UCSD-AML1 (cell line): Measurements from ENCODE around the gene RC3H1.
"Not testable (repeated sequence)": the region's sequence is repeated elsewhere in the genome, so short reads cannot be mapped to it uniquely, and the experiment has no call there.

Experiments
- DNase-seq: peaks from one replicate; lab custom pipeline; 2025; ENCODE audit not compliant: unreplicated experiment; lab: John Stamatoyannopoulos, UW

The RC3H1 gene

GRCh38 chr1:173960625-173961024 lies 61.5 kb downstream of the RC3H1 start:
- DNase-seq, result no peak

- DNase-seq, result no peak
These were observed 68.0 kb downstream of the RC3H1 start for GRCh38 chr1:173954179-173954578.

- no peak for DNase-seq
These were observed 73.6 kb downstream of the RC3H1 start for GRCh38 chr1:173948594-173948993.

GRCh38 chr1:173946380-173946921 lies 75.7 kb downstream of the RC3H1 start:
- no peak for DNase-seq

DNA sequence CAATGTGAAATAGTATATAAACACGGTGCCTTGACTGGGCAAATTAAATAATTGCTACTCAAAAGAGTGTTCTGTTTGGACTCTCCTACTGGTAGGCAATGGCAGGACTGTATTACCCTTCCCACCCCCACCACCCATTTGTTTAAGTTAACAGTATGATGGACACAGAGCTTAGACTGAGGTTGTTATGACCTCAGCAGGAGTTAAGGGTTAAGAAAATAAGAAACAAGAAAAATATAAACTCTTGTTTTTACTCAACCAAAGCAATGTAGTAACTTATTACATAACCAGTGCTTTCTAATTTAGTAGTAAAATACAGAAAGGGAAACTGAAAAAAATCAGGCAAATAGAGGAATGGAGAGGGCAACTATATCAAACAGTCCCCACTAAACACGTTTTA lies 85.1 kb downstream of the RC3H1 start:
- no peak for DNase-seq

- no peak for DNase-seq
These were observed 87.7 kb downstream of the RC3H1 start for GRCh38 chr1:173934440-173934839.

DNA sequence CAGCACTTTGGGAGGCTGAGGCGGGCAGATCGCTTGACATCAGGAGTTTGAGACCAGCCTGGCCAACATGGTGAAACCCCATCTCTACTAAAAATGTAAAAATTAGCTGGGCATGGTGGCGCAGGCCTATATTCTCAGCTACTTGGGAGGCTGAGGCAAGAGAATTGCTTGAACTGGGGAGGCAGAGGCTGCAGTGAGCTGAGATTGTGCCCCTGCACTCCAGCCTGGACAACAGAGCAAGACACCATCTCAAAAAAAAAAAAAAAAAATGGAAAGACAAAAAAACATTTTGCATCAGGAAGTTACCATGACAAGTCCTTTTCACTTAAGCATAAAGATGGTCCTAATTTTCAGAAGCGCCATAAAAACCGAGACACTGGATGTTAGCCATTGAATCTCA lies 91.6 kb downstream of the RC3H1 start:
- DNase-seq, result not testable (repeated sequence)

- no peak for DNase-seq
These were observed 96.6 kb downstream of the RC3H1 start for GRCh38 chr1:173925306-173926242.

- DNase-seq, result no peak
These were observed 101.3 kb downstream of the RC3H1 start for GRCh38 chr1:173920861-173921260.

GRCh38 chr1:173917635-173918493 lies 104.3 kb downstream of the RC3H1 start:
- no peak for DNase-seq

DNA sequence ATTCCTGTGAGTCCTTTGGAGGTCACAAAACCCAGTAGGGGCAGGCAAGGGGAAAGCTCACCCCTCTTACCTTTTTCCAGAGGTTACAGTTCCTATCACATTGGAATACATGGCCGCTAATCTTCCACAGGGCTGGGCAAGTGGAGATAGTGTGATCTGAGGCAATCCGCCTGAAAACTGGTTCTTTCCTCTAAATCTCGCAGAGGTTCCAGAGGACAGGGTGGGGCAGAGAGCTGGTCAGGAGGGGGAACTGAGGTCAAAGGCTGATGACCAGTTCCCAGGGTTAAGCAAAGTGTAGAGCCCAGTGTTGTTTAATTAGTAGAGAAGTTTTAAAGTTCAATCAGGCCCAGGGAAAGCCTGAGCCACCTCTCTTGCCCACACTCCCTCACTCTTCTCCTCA lies 105.0 kb downstream of the RC3H1 start, which contains the start of gene SERPINC1:
SERPINC1 (minus strand) TSS at position 179 of the 400 bp plus-strand sequence; CDS start at position 111, 68 bp downstream.
- no peak for DNase-seq

DNA sequence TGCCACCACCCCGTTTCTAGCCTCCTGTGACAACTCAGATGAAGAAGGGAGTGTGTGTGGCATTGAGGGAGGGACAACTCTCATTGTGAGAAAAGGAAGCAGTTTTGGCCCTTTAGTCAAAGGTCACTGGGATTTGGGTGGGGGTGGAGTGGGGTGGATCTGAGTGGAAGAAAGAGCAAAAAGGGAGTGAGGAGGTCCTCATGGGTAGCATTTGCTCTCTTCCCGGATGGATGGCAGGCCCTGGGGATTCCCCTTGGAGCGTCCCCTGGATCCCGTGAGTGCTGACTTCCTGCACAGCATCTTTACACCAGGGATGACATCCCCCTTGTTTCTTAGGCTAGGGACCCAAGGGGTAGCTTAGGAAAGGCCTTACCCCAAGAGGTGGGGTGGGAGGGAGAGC lies 105.5 kb downstream of the RC3H1 start:
- DNase-seq, result no peak

DNA sequence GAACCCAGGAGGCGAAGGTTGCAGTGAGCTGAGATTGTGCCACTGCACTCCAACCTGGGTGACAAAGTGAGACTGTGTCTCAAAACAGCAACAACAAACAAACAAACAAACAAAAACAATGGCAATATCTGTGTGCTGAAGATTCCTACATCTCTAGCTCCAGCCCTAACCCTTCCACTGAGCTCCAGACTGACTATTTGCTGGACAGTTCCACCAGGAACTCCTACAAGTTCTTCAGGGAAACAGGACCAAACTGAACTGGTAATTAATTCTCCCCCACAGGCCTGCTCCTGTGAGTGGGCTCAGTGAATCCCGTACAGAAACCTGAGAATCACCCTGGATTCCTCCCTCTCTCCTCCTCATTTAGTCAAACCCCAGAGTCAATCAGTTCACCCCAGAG lies 106.6 kb downstream of the RC3H1 start:
- no peak for DNase-seq

DNA sequence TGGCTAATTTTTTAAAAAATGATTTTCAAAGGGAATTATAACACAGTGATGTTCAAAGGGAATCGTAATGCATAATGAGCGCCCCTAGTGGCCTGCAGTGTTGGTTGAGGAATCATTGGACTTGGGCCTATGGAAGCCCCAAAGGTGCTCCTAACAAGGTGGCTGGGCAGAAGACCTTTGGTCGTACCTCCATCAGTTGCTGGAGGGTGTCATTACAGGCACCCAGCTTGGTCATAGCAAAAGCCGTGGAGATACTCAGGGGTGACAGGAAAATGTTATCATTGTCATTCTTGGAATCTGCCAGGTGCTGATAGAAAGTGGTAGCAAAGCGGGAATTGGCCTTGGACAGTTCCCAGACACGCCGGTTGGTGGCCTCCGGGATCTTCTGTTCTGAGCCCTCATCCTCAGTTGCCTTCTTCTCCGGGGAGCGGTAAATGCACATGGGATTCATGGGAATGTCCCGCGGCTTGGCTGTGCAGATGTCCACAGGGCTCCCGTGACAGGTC lies 107.7 kb downstream of the RC3H1 start:
- DNase-seq, result peak; percentile 24

- no peak for DNase-seq
These were observed 109.0 kb downstream of the RC3H1 start for GRCh38 chr1:173913111-173913510.

DNA sequence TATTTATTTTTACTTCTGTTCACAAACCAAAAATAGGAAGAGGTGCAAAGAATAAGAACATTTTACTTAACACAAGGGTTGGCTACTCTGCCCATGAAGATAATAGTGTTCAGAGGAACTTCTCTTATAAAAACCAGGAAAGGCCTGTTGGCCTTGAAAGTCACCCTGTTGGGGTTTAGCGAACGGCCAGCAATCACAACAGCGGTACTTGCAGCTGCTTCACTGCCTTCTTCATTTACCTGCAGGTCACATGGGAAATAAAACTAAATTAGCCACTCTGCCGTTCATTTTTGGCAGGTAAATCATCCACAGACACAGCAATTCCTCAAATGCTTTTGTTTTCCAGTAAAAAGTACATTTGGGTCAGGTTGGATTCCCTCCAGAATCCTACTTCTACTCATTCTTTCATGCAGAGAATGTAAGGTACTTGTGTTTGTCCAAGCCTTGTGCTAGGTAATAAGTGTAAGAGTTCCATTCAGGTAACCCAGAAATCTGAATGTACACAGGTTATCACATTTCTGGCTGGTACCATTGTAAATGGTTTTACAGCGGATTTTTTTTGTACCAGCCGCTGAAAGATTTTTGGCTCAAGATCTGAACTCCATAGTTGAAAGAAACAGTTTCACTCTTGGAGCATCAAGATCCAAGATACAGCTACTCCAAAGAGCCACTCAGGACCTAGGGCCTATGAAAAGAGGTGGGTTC lies 118.2 kb downstream of the RC3H1 start:
- DNase-seq, result no peak

- DNase-seq, result no peak
These were observed 121.2 kb downstream of the RC3H1 start for GRCh38 chr1:173900992-173901391.

DNA sequence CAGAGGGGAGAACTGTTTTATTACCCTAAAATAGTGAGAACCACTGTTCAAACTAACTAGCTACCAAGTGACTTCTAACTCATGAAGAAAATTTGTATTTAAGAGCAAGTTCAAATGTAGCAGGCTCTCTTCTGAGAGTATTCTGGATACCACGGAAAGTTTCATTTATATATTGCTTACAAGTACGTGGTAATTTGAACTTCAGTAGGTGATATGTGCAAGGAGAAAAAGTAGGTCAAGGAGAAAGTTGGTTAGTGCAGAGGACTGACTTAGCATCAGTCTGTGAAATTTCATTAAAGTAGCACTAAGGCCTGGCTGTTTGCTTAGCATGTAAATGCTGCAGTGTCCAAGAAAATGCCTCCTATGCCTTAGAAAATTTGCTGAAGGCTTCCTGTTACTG lies 121.7 kb downstream of the RC3H1 start:
- no peak for DNase-seq

GRCh38 chr1:173894189-173894588 lies 128.0 kb downstream of the RC3H1 start:
- DNase-seq, result no peak

DNA sequence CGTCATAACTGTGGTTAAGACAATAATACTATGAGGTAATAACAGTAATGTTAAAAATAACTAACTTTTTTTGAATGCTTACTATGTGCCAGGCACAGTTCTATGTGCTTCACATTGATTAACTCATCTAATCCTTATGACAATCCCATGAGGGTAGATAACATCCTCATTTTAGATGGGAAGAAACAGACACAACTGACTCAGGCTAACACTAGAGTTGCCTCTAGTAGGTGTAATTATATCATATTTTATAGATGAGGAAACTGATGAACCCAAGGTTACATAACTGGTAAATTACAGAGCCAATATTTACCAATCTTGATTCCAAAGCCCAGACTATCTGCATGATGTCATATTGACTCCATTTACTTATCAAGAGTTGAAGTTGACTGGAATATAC lies 128.5 kb downstream of the RC3H1 start:
- DNase-seq, result no peak

GRCh38 chr1:173889885-173890284 lies 132.3 kb downstream of the RC3H1 start:
- no peak for DNase-seq
